MG63 (cell line): ENCODE results near the gene HOXB3. TPM values are rescaled to one million over a fixed set of nuclear protein-coding genes. Genes with fewer than 3 reads are reported as not detected.
A peak's percentile ranks its signal among the peaks of the same experiment; 100 is the strongest.

Experiments used
- DNase-seq: peaks from one replicate; pipeline ENCODE4 v3.0.0-alpha.2; 2020
- H3K27me3 ChIP-seq: fragments of 250-450 bp; sonication (Bioruptor Pico); 2 replicates; pipeline ENCODE4 v1.5.1; 2020; ENCODE audit warnings: mild to moderate bottlenecking, moderate library complexity
- H3K36me3 ChIP-seq: fragments of 250-450 bp; sonication (Bioruptor Pico); 2 replicates; pipeline ENCODE4 v1.5.1; 2020; ENCODE audit warnings: mild to moderate bottlenecking, moderate library complexity
- H3K4me3 ChIP-seq: fragments of 250-450 bp; sonication (Bioruptor Pico); 2 replicates; pipeline ENCODE4 v1.5.1; 2020; ENCODE audit warnings: mild to moderate bottlenecking, moderate library complexity
- H3K9me3 ChIP-seq: fragments of 250-450 bp; sonication (Bioruptor Pico); 2 replicates; pipeline ENCODE4 v1.5.1; 2020; ENCODE audit warnings: mild to moderate bottlenecking, moderate library complexity
- total RNA-seq: library from RNA; depleted of rRNA; stranded (reverse); fragments of >200 nt; shearing (Covaris generic); gene quantifications from 2 replicates; pipeline ENCODE4 v1.2.3, GENCODE V29; 2014; ENCODE audit warnings: low replicate concordance; rRNA removed

The HOXB3 gene
- 2.1 and 4.6 TPM in 2 replicates for total RNA-seq

DNA sequence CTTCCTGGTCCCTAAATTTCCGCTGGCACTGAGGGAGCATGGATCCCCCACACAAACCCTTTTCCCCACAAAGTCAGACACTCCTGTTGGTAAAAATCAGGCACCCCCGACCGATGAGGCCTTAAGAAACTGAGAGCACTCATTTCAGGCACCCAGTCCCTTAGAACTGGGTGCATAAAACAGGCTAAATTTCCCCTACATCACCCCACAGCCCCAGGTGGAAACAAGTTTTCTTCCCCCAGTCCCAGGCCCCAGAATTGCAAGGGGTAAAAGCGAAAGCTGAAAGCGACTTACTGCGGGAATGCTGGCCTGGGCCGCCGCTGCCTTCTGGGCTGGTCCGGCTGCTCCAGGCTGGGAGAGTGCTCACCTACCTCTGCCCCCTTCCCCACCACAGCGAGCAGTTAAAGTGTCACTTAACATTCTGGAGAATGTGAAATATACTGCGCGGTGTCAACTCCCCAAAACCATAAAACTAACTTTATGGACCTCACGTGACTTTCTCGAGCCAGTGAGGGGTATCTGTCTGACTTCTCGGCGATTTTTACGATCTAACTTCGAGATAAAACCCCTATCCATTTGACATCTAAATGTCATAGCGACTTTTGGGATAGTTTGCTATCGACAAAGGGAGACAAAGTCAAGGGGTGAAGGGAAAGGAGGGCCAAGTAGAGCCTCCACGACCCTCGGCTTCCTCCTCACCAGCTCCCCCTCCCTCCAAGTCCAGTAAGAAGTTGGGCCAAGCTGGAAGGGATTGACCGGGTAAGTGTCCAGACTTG, at the start of gene HOXB3:
TSS of gene HOXB3 (minus strand) at position 411 of the 776 bp plus-strand sequence. CDS start 37,767 bp downstream, outside the sequence.
- H3K9me3 ChIP-seq = no peaks in the 10 kb centered on the region
- no peaks in the 10 kb centered on the region for H3K27me3 ChIP-seq
- no peak for DNase-seq
- H3K36me3 ChIP-seq = peaks cover 29% of the 10 kb centered on the region
- H3K4me3 ChIP-seq = no peak within 1 kb of the TSS

DNA sequence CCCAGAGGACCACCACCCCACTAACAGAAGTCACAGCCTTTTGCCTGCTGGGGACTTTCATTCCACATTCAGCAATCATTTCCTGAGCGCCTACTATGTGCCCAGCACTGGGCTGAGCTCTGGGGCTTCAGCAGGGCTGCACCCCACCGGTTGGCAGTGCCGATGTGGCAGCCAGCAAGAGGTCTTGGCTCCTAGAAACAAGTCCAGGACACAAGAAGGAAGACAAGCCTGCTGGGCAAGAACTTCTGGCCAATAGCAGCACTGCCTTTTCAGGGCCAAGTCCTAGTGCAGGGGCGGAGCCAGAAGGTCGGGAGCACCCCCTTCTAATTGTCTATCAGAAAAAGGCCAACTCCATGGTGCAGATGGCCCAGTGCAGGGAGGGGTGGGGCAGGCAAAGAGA, 49.1 kb upstream of the HOXB3 start:
- peaks cover 79% of the 10 kb centered on the region for H3K36me3 ChIP-seq
- H3K9me3 ChIP-seq = no peaks in the 10 kb centered on the region
- H3K4me3 ChIP-seq = no peak overlapping the region
- no peaks in the 10 kb centered on the region for H3K27me3 ChIP-seq
- peak; percentile 29 for DNase-seq

DNA sequence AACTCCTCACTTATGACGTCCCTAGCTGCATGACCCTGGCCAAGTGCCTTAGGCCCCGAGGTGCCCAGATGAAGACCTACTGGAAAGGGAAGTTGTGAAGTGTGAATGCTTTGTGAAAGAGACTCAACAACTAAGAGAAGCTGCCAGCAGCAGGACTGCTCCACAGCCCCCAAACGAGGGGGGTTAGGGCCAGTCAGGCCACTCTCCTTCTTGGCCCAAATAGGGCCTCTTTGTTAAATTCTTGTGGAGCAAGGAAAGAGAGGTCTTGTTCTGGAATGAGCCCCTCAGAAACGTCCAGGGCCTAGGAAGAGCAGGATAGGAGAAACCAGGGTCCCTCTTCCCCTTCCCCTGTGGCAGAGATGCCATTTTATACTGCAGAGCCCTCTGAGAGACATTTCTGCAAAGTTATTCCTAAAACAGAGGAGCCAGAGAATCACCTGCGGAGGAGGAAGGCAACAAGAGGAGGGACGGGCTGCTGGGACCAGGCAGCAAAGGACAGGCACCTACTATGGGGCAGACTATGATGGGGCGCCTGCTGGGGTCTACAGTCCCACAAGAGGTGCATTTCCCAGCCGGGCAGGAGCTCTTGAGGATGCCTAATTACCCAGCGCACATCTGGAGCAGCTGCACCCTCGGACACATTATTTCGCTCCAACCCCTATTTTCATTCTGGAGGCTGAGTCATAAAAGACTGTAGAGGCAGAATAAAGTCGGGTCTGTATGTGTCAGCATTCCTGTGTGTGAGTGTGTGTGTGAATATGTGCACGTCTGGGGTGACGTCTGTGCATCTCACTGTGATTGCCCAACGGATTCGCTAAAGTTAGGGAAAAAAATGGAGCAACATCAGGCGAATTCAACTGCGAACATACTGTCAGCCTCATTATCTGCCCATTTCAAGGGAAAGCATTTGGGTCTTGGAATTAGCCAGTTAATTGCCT, 47.6 kb upstream of the HOXB3 start:
- no peak overlapping the region for H3K4me3 ChIP-seq
- H3K9me3 ChIP-seq = no peaks in the 10 kb centered on the region
- no peak for DNase-seq
- peaks cover 73% of the 10 kb centered on the region for H3K36me3 ChIP-seq
- no peaks in the 10 kb centered on the region for H3K27me3 ChIP-seq

DNA sequence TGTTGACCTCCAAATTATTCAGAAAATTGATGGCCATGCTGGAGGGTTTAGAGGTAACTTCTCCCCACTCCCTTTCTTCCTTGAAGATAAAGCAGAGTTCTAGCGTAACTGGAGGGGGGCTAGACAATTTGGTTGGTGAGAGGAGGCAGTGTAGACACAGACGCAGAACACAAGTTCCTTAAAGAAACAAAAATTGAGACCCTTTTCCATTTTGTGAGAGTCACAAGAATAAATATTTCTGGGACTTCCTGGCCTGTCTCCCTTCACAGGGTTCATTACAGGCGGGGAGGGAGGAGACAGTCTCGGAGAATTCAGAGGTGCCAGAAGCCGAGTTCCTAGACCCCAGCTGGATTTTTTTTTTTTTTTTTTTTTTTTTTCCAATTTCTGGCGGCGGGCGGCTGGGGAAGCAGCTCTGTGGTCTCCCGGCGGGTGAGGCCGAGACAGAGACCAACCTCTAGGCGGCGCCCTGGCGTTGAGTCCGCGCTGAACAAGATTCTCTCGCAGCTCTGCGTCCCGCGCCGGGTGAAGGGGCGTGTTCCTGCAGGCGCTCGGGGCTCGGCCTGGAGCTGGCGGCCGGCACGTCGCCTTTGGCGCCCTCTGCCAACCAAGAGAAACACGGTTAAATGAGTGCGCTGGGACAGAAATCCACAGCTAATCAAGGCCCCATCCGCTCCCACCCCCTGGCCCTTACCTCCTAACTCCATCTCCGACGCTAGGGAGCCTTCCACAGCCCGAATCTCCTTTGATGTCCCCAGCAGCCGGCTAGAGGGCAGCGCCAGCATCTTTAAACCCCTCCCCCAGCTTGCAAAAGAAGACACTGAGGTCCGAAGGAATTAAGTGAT, 46.4 kb upstream of the HOXB3 start:
- H3K9me3 ChIP-seq = no peaks in the 10 kb centered on the region

DNA sequence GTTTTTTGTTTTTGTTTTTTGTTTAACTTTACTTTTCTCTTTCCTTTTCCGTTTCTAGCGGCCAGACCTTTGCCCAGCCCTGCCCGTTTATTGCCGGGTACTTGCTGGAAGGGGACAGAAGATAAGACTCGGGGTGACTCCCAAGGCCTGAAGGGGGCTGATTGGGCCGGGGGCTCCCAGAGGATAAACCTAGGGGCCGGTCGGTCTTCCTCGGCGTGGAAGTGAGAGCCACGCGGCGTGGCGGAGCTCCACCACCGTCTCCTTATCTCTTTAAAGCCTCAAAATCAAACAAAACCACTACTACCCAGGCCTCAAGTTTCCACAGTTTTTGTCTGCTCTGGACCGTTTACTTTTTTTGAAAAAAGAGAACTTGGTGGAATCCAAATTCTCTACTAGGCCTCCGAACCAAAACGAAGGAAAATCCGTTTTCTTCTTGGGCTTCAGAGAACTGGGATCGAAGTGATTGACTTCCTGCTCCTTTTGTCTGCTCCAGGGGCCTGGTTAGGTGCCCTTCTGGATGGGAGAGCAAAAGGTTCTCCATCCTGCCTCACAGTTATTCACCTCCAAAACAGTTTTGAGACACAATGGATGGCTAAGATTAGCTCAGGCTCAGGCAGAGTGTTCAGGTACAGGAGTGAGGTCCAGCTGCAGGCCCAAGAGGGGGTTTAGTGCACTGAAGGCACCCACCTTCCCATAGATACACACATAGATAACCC, 44.6 kb upstream of the HOXB3 start:
- Histone ChIP-seq H3K9me3 (no peaks in the 10 kb centered on the region), H3K36me3 (peaks cover 74% of the 10 kb centered on the region), H3K27me3 (no peaks in the 10 kb centered on the region), H3K4me3 (no peak overlapping the region)
- no peak for DNase-seq

More for the DNA sequence above, 46.4 kb upstream of the HOXB3 start:
- Histone ChIP-seq H3K27me3 (no peaks in the 10 kb centered on the region), H3K4me3 (no peak overlapping the region), H3K36me3 (peaks cover 70% of the 10 kb centered on the region)
- no peak for DNase-seq

DNA sequence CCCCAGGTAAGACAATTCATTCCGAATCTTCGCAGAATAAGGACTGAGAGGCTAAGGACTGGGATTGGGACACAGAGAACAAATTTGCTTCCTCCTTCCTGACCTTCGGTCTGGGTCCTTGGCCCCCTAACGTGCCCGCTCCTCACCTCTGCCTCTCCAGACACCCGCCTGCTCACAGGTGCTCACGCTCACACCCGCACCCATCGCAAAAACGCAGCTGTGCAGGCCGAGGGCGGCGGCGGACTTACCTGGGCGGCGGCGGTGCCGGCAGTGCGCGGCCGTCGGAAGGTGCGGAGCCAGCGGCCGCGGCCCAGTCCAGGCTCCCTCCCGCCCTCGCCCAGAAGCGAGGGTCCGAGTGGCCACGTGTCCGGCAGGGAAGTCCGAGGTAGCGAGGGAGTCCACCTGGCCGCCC, 43.2 kb upstream of the HOXB3 start:
- peaks cover 66% of the 10 kb centered on the region for H3K36me3 ChIP-seq
- H3K4me3 ChIP-seq = no peak overlapping the region
- no peaks in the 10 kb centered on the region for H3K27me3 ChIP-seq
- no peak for DNase-seq
- no peaks in the 10 kb centered on the region for H3K9me3 ChIP-seq

DNA sequence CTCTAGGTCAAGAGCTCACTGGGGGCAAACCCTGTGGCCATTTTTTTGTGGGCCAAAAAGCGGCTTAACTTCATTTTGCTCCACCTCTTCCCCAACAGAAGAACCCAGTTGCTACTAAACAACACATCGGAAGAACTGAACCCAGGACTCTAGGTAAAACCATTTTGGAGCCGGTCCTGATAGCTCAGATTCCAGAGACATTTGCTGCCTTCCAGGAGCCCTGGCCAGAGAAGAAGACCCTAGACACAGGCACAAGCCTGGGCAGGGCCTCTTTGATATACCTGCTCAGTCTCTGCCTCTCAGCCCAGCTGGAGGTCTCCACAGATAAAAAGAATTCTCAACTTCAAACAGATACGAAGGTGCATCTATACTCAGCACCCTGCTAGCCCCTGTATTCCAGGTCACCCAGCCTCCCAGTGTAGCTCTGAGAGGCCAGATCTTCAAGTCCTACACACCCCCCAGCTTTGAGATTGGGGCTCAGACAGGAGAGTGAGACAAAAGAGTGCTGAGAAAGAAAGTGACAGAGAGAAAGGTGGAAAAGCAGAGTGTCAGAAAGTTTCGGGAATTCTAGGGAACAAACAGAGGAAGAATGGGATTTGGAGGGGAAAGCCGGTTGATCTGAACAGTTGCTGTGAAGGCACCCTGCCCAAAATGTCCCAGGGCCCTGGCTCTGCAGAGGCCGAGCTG, 42.7 kb upstream of the HOXB3 start:
- Histone ChIP-seq H3K4me3 (no peak overlapping the region), H3K36me3 (peaks cover 61% of the 10 kb centered on the region), H3K27me3 (no peaks in the 10 kb centered on the region), H3K9me3 (no peaks in the 10 kb centered on the region)
- no peak for DNase-seq

DNA sequence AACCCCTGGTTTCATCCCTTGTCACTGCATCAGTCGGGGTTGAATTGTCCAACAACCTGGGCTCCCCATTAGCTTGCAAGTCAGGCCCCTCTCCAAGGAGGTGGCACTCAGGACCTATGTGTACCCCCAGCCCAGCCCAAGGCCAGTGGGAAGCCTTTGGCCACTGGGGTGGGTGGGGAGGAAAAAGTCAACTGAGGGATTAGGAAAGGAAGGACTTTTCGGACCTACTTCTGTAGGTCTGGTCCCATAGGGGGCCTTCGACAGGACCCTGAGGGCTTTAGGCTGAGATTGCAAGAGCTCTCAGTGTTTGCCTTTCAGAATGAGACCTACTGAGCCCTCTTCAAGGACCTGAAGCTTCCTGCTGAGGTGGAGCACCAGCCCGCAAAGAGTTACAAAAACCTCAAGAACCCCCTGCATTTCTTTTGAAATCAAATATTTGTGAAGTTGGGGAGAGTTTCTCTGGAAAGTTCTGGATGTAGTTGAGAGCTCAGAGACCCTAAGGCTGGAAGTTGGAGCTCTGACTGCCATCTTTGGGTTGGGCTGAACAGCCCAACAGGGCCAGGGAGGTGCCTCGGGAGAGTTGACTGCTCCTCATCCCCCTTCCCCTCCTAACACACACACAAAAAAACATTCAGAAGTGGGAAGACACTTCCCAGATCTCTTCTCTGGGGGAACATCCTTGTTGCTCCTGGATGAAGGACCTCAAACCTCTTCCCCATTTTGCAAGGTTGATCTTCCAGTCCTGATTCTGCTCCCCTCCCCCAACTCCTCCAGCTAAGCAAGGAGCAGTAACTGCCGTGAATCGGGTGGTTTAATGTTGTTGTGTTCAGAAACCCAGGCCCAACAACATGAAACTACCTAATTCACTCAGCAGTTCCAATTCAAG, 41.9 kb upstream of the HOXB3 start:
- H3K4me3 ChIP-seq = no peak overlapping the region
- no peak for DNase-seq
- H3K36me3 ChIP-seq = peaks cover 53% of the 10 kb centered on the region
- H3K27me3 ChIP-seq = no peaks in the 10 kb centered on the region
- no peaks in the 10 kb centered on the region for H3K9me3 ChIP-seq

DNA sequence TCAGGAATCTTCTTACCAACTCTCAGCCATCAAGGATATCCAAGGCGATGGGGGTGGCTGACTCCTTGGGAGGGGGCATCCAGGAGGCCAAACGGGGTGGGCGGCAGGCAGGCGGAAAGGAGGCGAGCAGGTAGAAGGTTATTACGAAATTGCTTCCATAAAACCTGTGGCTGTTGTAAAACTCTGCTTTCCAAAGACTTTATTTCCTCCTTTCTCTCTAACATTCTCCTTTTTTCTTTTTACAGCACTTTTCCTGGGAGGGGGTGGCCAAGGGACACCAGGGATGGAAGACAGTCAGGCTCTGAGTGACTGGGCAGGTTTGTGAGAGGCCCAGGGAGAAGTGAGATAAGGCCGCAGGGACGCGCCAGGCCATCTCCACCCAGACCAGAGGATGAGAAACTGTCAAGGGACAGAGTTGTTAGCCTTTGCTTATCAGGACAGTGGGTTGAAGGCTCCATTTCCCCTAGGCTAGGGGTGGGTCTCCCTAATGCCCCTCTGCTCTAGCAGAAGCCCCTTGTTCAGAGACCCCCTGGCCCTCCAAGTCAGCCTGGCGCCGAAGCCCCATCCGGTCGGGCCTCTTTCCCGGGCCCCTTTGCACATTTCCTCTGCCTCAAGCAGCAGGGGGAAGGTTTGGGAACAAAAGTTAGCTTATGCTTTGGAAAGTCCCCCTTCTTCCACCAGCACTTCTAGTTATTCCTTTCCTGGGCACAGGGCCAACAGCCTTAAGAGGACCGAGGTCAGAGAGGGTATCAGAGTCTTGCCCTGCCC, 41.1 kb upstream of the HOXB3 start:
- no peak overlapping the region for H3K4me3 ChIP-seq
- peaks cover 46% of the 10 kb centered on the region for H3K36me3 ChIP-seq
- DNase-seq = no peak
- H3K9me3 ChIP-seq = no peaks in the 10 kb centered on the region
- H3K27me3 ChIP-seq = no peaks in the 10 kb centered on the region

DNA sequence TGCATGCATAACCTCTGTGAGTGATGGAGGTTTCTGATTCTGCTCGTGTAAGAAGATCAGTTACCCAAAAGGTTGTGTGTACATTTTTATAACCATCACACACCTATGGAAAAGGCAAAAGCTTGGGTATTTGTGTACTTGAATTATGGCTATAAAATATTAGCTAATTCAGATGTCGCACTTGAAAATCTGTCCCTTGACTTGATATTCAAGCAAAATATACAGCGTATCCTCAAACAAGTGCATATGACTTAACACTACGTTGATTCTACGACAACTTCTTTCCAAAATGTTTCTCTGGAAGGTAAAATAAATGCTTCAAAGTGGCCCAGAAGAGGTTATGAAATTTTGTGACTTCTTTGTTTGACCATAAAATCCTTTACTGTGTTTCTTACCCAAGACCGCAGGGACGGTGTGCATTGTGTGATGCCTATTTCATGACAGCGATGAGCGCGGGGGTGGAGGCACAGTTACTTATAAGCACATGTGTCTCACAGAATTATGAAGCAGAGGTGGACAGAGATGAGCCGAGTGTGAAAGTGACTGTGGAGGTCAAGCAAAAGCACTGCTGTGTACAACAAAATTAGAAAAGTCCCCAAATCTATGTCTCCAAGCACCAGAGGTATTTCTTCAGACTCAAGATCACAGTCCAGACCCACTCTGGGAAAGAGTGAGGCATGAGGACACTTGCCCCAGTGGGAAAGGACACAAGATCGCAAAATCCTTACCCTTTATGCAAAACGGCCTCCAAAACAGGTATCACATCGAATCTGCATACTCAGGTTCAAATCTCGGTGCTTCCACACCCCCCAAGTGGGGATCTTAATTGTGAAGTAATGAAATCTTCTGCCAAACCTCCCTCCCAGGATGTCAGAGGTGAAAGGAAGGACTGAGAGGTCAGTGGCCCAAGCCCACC, 40.2 kb upstream of the HOXB3 start:
- no peaks in the 10 kb centered on the region for H3K9me3 ChIP-seq
- peaks cover 38% of the 10 kb centered on the region for H3K36me3 ChIP-seq
- H3K4me3 ChIP-seq = no peak overlapping the region
- DNase-seq = no peak
- H3K27me3 ChIP-seq = no peaks in the 10 kb centered on the region

DNA sequence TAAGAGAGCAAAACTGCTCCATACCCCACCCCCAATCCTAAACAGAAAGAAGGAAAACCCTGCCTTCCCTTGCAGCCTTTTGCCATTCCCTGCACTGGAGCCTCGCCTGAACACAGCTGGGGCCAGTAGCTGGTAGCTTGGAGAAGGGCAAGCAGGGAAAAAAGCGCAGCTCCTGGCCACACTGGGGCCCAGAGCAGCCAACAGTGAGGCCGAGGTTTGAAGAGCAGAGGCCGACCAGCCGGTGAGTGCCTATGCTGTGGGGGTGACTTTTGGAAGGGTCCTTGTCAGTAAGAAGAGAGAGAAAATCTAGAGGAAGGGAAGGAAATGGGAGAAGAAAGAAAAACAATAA, 39.3 kb upstream of the HOXB3 start:
- Histone ChIP-seq H3K36me3 (peaks cover 29% of the 10 kb centered on the region), H3K4me3 (no peak overlapping the region), H3K27me3 (no peaks in the 10 kb centered on the region), H3K9me3 (no peaks in the 10 kb centered on the region)
- no peak for DNase-seq

DNA sequence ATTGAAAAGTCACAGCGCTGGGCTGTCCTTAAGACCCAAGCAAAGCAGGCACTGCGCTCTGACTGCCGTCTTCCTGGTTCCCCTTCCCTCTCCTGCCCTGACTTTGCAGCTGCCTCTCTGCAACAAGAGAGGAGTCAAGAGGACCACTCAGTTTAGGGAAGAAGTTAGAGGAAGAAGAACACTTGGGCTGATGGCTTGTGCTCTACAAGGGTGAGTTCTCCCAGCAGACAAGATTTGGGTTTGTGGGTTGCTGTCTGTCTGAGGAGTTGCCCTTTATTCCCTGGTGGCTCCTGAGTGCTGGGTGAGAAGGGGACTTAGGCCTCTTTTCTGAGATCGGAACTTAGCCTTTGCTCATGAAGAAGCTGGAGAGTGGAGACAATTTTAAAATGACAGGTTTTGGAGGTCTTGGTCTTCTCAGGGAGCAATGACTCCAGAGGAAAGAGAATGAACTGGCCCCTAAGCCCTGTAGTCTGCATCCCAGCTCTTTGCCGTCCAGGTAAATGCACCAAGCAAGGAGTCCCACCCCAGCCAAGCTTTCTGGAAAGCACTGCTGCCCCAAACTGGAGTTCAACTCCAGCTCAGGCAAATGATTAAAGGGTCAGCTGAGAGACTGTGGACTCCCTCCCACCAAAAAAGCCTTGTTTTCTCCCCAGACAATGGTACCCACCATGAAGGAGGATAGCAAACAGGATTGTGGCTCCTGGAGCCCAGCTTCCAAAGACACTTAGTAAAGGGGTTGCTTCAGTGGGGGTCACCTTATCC, 38.8 kb upstream of the HOXB3 start:
- H3K36me3 ChIP-seq = peaks cover 27% of the 10 kb centered on the region
- no peaks in the 10 kb centered on the region for H3K27me3 ChIP-seq
- H3K4me3 ChIP-seq = no peak overlapping the region
- no peaks in the 10 kb centered on the region for H3K9me3 ChIP-seq
- no peak for DNase-seq
